DND-41 (cell line): ENCODE results near the gene PRSS12.

Experiments
- ATAC-seq: fragments of 200-7000 bp; cut with Tn5 transposase; 3 replicates; pipeline ENCODE4 v1.9.1; 2021; ENCODE audit warnings: low read depth; ENCODE audit not compliant: insufficient read depth
- DNase-seq: peaks from one replicate; pipeline ENCODE4 v3.0.0-alpha.2; 2020
- H2AFZ ChIP-seq: 2 replicates; pipeline ENCODE4 v1.6.0; 2012; ENCODE audit warnings: low read depth, low read length
- H3K27ac ChIP-seq: 2 replicates; pipeline ENCODE4 v1.5.1; 2012; ENCODE audit warnings: low read length, inconsistent platforms
- H3K27me3 ChIP-seq: fragments of 200-600 bp; sonication (generic); 2 replicates; pipeline ENCODE4 v1.6.0; 2012; ENCODE audit warnings: low read length, mild to moderate bottlenecking, inconsistent platforms; ENCODE audit not compliant: insufficient read depth, poor library complexity
- H3K36me3 ChIP-seq: 2 replicates; pipeline ENCODE4 v1.5.1; 2012; ENCODE audit warnings: low read length, inconsistent platforms; ENCODE audit not compliant: insufficient read depth
- H3K4me1 ChIP-seq: 2 replicates; pipeline ENCODE4 v1.5.1; 2012; ENCODE audit warnings: mild to moderate bottlenecking, low read length; ENCODE audit not compliant: insufficient read depth
- H3K4me2 ChIP-seq: 2 replicates; pipeline ENCODE4 v1.6.0; 2012; ENCODE audit warnings: mild to moderate bottlenecking, moderate library complexity, low read length, inconsistent platforms; ENCODE audit not compliant: insufficient read depth
- H3K4me3 ChIP-seq, 2 experiments: fragments of 200-600 bp in 1 of 2; shearing (Covaris generic) in 1 of 2; 2 replicates each; pipeline ENCODE4 v1.5.1; 2012 to 2016; ENCODE audit warnings: inconsistent platforms in 2 of 2, low read length in 2 of 2, mild to moderate bottlenecking in 2 of 2, low read depth in 1 of 2, moderate library complexity in 1 of 2
- H3K79me2 ChIP-seq: 2 replicates; pipeline ENCODE4 v1.6.0; 2012; ENCODE audit warnings: low read length, inconsistent platforms; ENCODE audit not compliant: insufficient read depth
- H3K9ac ChIP-seq: 2 replicates; pipeline ENCODE4 v1.6.0; 2012; ENCODE audit warnings: low read depth, mild to moderate bottlenecking, inconsistent platforms, low read length, moderate library complexity
- H3K9me3 ChIP-seq: 2 replicates; pipeline ENCODE4 v1.5.1; 2012; ENCODE audit warnings: low read length, moderate library complexity, mild to moderate bottlenecking, inconsistent platforms; ENCODE audit not compliant: insufficient read depth, severe bottlenecking
- H4K20me1 ChIP-seq: 2 replicates; pipeline ENCODE4 v1.6.0; 2012; ENCODE audit warnings: low read length; ENCODE audit not compliant: insufficient read depth
- EZH2 ChIP-seq: IDR thresholded peaks from 3 replicates; pipeline ENCODE4 v1.6.1; 2012; ENCODE audit warnings: borderline replicate concordance, low read depth, mild to moderate bottlenecking, moderate library complexity, low read length, inconsistent platforms; ENCODE audit not compliant: severe bottlenecking
- TF ChIP-seq, protein P1 (sequence below): IDR thresholded peaks from 2 replicates; pipeline ENCODE4 v1.5.1; 2012; ENCODE audit warnings: borderline replicate concordance, low read length, moderate library complexity, mild to moderate bottlenecking; ENCODE audit not compliant: poor library complexity, severe bottlenecking; ENCODE audit errors: extremely low read depth

Gene PRSS12

DNA sequence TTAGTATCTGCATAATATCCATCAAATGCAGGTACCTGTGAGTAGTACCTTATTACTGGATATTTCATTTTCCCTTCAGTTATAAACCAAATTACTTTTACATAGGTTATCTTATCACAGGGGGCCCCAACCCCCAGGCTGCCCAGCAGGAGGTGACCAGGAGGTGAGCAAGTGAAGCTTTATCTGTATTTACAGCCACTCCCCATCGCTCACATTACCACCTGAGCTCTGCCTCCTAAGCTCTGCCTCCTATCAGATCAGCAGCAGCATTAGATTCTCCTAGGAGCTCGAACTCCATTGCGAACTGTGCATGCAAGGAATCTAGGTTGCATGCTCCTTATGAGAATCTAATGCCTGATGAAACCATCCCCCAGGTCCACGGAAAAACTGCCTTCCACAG is 6.3 kb downstream of the PRSS12 start:
- H3K79me2 ChIP-seq, result no peaks in the 10 kb centered on the region
- no peaks in the 10 kb centered on the region for H3K4me1 ChIP-seq
- no peak for TF ChIP-seq EZH2
- TF ChIP-seq, protein P1, sequence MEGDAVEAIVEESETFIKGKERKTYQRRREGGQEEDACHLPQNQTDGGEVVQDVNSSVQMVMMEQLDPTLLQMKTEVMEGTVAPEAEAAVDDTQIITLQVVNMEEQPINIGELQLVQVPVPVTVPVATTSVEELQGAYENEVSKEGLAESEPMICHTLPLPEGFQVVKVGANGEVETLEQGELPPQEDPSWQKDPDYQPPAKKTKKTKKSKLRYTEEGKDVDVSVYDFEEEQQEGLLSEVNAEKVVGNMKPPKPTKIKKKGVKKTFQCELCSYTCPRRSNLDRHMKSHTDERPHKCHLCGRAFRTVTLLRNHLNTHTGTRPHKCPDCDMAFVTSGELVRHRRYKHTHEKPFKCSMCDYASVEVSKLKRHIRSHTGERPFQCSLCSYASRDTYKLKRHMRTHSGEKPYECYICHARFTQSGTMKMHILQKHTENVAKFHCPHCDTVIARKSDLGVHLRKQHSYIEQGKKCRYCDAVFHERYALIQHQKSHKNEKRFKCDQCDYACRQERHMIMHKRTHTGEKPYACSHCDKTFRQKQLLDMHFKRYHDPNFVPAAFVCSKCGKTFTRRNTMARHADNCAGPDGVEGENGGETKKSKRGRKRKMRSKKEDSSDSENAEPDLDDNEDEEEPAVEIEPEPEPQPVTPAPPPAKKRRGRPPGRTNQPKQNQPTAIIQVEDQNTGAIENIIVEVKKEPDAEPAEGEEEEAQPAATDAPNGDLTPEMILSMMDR, result no peak
- no peak overlapping the region for H3K27ac ChIP-seq
- DNase-seq (no peak), ATAC-seq (no peak)
- no peaks in the 10 kb centered on the region for H3K9me3 ChIP-seq
- no peak overlapping the region for H3K4me2 ChIP-seq
- H3K27me3 ChIP-seq, result no peaks in the 10 kb centered on the region
- H4K20me1 ChIP-seq, result no peaks in the 10 kb centered on the region
- H3K4me3 ChIP-seq, result no peak overlapping the region
- no peak overlapping the region for H2AFZ ChIP-seq
- H3K9ac ChIP-seq, result no peak overlapping the region
- no peaks in the 10 kb centered on the region for H3K36me3 ChIP-seq

DNA sequence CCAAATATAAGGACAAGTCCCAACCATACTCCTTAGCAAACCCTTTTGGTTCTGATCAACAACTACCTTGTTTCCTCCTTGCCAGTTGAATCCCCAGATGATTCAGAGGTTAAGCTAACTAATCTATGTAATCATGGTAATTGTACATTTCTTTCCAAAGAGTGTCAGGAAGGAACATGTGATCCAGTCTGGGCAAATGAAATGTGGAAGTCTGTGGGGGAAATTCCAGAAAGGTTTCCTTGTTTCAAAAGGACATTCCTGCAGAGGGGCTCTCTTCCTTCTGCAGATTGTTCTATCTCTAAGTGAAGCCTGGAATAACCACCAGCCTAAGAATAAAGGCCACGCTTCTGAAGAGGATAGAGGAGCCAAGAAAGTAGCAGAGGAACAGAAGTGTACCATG is 7.0 kb downstream of the PRSS12 start:
- H3K27me3 ChIP-seq, result no peaks in the 10 kb centered on the region
- no peaks in the 10 kb centered on the region for H3K4me1 ChIP-seq
- DNase-seq (no peak), ATAC-seq (no peak)
- H3K79me2 ChIP-seq, result no peaks in the 10 kb centered on the region
- H3K9me3 ChIP-seq, result no peaks in the 10 kb centered on the region
- H3K4me2 ChIP-seq, result no peak overlapping the region
- H3K27ac ChIP-seq, result no peak overlapping the region
- no peaks in the 10 kb centered on the region for H3K36me3 ChIP-seq
- no peak for TF ChIP-seq EZH2
- TF ChIP-seq, protein P1, result no peak
- H4K20me1 ChIP-seq, result no peaks in the 10 kb centered on the region
- no peak overlapping the region for H2AFZ ChIP-seq
- no peak overlapping the region for H3K4me3 ChIP-seq
- H3K9ac ChIP-seq, result no peak overlapping the region

DNA sequence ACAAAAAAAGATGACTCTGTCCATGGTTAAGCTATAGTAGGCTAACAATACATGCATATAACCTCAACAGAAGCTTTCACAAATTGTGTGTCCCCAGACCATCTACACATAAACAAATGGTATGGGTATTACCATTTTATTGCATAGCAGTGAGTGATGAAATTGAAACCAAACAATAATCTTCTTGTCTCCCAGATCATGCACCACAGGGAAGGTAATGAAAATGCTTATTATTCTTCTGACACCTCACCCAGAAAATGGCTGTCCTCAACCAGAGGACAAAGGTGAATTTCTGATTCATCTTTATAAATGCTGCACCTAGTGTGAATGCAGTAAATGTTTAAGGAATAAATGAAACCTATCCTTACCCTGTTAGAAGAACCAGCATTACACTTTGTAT is 8.0 kb downstream of the PRSS12 start:
- Histone ChIP-seq H3K4me1 (no peaks in the 10 kb centered on the region), H3K9ac (no peak overlapping the region), H3K36me3 (no peaks in the 10 kb centered on the region), H3K79me2 (no peaks in the 10 kb centered on the region), H3K4me3 (no peak overlapping the region), H3K27ac (no peak overlapping the region), H3K9me3 (no peaks in the 10 kb centered on the region), H3K4me2 (no peak overlapping the region), H4K20me1 (no peaks in the 10 kb centered on the region), H2AFZ (no peak overlapping the region), H3K27me3 (no peaks in the 10 kb centered on the region)
- ATAC-seq, result no peak
- TF ChIP-seq EZH2, result no peak
- TF ChIP-seq, protein P1, result no peak
- no peak for DNase-seq

DNA sequence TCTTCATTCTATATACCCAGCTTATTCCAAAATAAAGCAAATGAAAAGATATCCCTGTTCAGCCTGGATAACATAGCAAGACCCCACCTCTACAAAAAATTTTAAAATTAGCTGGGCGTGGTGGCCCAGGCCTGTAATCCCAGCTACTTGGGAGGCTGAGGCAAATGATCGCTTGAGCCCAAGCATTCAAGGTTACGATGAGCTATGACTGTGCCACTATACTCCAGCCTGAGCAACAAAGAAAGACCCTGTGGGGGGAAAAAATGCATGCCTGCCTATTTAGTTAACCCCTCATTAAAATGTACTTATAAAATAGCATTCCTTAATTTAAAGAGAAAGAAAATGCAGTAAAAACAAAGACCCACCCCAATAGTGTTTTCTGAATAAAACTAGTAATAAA is 9.3 kb downstream of the PRSS12 start:
- H3K9me3 ChIP-seq, result no peaks in the 10 kb centered on the region
- no peak overlapping the region for H3K27ac ChIP-seq
- no peak overlapping the region for H2AFZ ChIP-seq
- no peaks in the 10 kb centered on the region for H3K79me2 ChIP-seq
- DNase-seq (no peak), ATAC-seq (no peak)
- no peaks in the 10 kb centered on the region for H3K36me3 ChIP-seq
- H3K9ac ChIP-seq, result no peak overlapping the region
- TF ChIP-seq EZH2, result no peak
- TF ChIP-seq, protein P1, result no peak
- H3K4me2 ChIP-seq, result no peak overlapping the region
- no peaks in the 10 kb centered on the region for H4K20me1 ChIP-seq
- H3K4me1 ChIP-seq, result no peaks in the 10 kb centered on the region
- H3K27me3 ChIP-seq, result peaks cover 3% of the 10 kb centered on the region
- H3K4me3 ChIP-seq, result no peak overlapping the region
